Epidermal melanocyte (primary cell): ENCODE data around the gene HS3ST4.

Experiments used
- DNase-seq: peaks from one replicate; pipeline ENCODE4 v3.0.0; 2011; ENCODE audit warnings: low spot score; ENCODE audit not compliant: insufficient read length

The HS3ST4 gene

DNA sequence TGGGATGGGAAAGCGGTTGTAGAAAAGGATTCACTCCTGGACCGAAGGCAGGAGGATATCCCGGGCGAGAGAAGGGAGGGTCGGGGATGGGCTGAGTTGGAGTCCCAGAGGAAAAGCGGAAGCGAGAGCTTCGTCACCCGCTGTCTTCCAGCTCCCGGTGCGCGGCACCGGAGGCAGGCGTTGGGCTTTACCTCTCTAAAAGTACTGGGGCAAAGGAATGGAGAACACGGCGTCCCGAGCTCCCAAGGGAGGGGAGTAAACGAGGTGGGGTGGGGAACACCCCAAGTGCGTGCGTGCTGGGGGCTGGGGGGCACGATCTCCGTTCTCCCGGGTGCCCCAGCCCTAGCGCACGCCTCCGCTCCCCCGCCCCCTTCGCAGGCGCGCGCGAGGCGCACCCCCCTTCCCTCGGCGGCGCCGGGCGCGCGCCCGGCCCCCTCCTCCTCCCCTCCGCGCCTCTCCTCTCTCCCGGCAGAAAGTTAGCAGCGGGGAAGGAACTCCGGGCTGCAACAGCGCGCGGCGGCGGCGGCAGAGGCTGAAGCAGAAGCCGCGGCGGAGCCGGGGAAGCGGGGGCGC, at the start of gene HS3ST4:
Gene HS3ST4 (plus strand): TSS at position 441 of the 573 bp plus-strand sequence.
- no peak for DNase-seq

DNA sequence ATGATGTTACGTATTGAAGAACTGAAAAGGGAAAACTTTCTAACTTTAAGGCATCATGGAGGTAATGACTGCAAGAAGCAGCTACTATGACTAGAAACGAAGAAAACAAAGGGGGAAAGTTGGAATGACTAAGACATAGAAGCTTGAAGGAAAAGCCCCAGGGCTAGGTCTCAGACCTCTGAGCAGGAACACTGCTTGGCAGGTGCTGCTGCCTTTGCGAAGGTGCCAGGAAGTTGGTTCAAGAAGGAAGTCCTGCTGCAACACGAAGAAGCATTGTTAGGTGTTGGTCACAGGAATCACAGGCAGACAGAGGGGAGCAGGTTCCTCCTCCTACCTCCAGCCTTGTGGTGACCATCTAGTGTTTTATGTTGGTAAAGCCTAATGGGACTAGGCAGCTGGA, 48.1 kb upstream of the HS3ST4 start:
- DNase-seq: no peak

- no peak for DNase-seq
Measured at GRCh38 chr16:25656639-25657038, 35.1 kb upstream of the HS3ST4 start.

- no peak for DNase-seq
Measured at GRCh38 chr16:25676820-25677219, 14.9 kb upstream of the HS3ST4 start.

- DNase-seq: no peak
Measured at GRCh38 chr16:25679511-25679910, 12.2 kb upstream of the HS3ST4 start.

DNA sequence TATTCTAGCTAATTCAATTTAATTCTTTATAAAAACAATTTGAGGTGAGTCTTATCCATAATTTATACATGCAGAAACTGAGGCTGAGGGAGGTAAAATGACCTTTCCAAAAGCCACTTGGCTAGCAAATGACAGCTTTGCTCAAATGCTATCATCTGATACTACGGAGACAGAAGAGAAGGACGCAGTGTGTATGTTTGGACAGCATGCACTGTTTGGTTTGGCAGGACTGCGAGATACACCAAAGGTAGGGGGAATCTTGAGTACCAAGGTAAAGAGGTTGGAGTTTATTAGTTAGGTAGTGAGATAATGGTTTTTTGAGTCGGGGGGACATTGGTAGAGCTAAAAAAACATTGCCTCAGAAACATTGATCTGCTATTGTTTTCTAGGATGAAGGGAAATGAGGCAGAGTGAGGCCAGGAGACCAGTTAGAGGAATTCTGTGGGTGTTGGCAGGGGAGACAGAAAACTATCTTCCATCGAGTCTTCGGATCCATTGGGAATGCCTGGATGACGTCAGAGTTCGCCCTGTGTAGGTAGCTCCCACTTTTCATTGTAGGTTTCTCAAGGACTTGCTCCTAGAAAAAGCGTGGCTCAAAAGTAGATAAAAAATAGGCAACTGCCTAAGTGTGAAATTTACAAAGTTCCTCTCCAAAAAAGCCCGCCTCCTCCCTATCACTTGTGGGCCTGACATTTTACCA, 2.5 kb upstream of the HS3ST4 start:
- no peak for DNase-seq

DNA sequence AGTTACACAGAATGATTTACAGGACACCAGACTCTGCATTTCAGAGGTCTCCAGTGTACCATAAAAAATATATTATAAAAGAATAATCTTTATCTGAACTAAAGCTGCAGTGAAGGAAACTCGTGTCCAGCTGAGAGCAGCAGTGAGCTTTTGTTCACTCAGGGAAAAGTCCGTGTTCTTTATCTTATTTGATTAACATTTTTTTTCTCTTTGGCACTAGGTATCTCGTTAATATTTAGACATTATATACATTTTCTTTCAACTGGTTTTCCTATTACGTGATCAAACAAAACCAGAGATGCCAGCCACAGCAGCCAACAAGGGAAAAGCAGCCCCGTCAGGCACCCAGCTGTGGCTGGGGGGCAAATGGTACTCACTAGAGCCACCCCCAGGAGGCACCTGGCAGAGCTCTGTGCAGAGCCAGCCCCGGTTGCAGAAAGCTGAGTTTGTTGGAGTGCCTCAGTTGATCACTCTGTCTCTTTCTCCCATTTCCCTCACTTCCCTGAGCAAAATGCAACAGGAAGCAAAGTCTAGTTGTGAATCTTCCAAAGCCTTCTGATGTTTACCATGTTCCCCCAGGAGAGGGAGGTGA, 1.1 kb upstream of the HS3ST4 start:
- no peak for DNase-seq

GRCh38 chr16:25692351-25692741, 587 bp downstream of the HS3ST4 start:
- no peak for DNase-seq

DNA sequence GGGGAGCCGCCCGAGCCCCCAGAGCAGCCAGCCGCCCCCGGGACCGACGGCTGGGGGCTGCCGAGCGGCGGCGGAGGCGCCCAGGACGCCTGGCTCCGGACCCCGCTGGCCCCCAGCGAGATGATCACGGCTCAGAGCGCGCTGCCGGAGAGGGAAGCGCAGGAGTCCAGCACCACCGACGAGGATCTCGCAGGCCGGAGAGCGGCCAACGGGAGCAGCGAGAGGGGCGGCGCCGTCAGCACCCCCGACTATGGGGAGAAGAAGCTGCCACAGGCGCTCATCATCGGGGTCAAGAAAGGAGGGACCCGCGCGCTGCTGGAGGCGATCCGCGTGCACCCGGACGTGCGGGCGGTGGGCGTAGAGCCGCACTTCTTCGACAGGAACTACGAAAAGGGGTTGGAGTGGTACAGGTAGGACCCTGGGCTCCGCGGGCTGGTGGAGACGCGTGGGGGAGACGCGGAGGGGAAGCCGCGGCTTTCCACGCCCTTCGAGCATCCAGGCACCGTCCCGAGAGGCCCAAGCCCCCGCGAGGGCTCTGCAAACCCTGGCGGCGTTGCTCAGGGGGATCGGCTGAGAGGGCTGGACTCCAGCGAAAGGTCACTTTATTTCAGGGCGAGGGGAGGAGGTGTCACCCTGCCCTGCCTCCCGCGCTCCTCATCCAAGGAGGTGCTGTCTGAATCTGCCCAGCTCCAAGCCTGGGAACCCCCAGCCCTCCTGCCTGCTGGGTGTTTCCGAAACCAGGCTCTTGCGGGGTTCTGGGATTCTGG, 1.2 kb downstream of the HS3ST4 start:
- no peak for DNase-seq

GRCh38 chr16:25693631-25694030, 1.9 kb downstream of the HS3ST4 start:
- no peak for DNase-seq

DNA sequence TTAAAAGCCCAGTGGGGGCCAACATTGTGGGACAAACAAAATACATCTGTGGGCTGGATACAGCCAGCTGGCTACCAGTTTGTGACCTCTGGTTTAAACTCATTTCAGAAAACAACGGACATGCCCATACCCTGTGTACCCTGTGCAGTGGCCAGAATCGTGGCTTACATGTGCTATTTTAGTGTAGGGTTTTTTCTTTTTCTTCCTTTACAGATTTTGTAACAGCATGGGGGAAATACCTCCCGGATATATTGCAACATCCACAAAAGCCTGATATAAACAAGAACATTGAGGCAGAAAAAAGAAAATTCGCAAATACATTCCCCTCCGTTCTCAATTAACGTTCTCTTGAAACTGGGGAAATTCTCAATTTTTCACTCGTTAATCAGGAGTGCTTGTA, 7.3 kb downstream of the HS3ST4 start:
- DNase-seq: no peak

GRCh38 chr16:25700547-25700946, 8.8 kb downstream of the HS3ST4 start:
- DNase-seq: no peak

DNA sequence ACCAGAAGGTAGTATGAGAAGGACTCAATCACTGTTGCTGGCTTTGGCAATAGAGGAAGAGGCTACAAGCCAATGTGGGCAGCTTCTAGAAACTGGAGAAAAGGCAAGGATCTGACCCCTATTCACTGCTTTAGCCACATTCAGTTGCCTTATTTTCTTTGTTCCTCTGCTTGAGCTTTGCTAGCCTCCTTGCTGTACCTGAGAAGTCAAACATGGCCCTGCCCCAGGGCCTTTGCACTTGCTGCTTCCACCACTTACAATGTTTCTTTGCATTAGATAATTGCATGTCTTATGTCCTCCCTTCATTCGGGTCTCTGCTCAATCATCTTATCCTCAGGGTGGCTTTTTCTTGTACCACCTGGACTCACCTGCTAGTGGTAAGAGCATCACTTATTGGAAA, 15.8 kb downstream of the HS3ST4 start:
- no peak for DNase-seq

- DNase-seq: no peak
Measured at GRCh38 chr16:25707982-25708583, 16.3 kb downstream of the HS3ST4 start.

GRCh38 chr16:25709213-25709612, 17.5 kb downstream of the HS3ST4 start:
- DNase-seq: no peak

- DNase-seq: no peak
Measured at GRCh38 chr16:25713785-25714570, 22.2 kb downstream of the HS3ST4 start.

DNA sequence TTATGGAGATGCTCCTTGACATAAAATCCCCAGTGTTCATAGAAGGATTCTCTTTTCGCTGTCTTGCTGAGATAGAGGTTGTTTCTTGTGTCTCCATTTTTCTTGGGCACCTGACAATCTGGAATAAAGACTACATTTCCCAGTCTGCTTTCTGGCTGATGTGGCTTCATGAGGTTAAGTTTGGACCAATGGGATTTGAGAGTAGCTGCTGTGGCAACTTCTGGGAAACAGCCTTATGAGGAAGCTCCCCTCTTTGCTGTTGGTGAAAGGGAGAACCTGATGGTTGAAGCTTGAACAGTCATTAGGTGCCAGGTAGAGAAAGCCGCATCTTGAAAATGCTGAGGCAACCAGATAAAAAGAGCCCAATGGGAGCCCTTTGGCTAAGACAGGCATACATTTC, 24.4 kb downstream of the HS3ST4 start:
- DNase-seq: no peak

DNA sequence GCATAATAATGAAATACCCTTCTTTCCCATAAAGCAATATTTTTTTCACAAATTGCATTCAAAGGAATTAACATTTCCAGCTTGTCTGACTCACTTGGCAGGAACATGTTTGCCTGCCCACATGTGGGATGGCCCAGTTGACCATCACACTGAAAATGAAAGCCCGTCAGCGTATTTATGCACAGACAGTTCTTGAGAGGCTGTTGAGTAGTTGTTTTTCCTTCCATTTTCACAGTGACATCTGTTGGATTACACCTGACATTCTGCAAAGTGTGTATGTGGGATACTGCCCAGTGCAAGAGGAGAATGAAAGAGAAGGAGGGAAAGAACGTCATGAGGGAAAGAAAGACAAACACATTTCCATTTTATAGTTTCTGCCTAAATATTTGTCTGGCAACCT, 29.7 kb downstream of the HS3ST4 start:
- DNase-seq: no peak

DNA sequence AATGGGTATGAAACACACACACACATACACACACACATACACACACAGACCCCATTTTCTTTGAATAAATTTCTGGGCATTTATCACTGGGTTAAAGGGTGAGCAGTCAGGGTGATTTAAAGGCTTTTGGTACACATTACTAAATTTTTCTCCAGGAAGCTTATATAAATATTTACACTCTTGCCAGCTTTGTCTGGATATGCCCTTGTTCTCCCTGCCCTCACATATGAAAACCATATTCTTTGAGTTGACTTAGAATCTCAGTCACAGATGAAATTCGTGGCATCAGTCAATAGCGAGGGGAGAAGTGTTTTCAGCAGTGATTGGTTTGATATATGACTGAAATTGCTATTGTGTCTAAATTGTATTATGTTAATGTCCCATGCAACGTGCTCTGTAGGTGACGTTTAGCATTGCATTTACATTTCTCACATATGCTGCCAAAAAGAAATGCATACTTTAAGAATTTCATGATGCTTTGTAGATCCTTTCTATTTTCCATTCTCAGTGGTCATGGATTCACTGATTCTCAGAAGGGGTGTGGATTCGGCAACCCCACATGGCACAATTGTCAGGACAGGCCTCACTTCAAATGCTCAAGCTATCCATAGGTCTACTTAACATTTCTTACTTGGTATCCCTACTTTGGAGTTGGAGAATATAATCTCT, 34.8 kb downstream of the HS3ST4 start:
- no peak for DNase-seq

GRCh38 chr16:25729188-25729915, 37.6 kb downstream of the HS3ST4 start:
- no peak for DNase-seq
